Heart left ventricle (tissue), 13 donors: ENCODE results near the gene MAZ.

Source experiments
- POLR2A ChIP-seq, 2 donors: fragments of 450-650 bp; IDR thresholded peaks; one replicate each; pipeline ENCODE4 v1.6.1; 2017; ENCODE audit warnings: antibody characterized with exemption in 2 of 2, mild to moderate bottlenecking in 2 of 2, moderate library complexity in 2 of 2
- TF ChIP-seq, protein P1 (sequence below), 12 donors: fragments of 200-600 bp; sonication (generic) in 4 of 12; IDR thresholded peaks; one replicate each; pipeline versions ENCODE4 v1.5.0 to v1.8.0; 2018 to 2022; ENCODE audit warnings: antibody characterized with exemption in 12 of 12, mild to moderate bottlenecking in 5 of 12
- donor health status: ischemic (EF 13 %, LVEDD 7.1; RV severe dilation, severe dysfunction).
- donor health status: DM: no; HTN: yes; CAD: no.
- donor health status: DM: no; HTN: no; CAD: no.
- donor health status: ischemic (EF 25% LVEDD 6.9; RV normal size, moderate dysfunction).
- donor health status: ischemic (EF 25% LVEDD 5.7; RV mildly dilated, moderate dysfunction).
- donor health status: ischemic (EF 35%, LVEDD 5.7; RV mildly dilated, moderate dysfunction).
- donor health status: nonischemic (EF 11% LVEDD 7.7; RV severe dilation, severe dysfunction).
- donor health status: DM: yes; HTN: yes; CAD: no.
- donor health status: PGD.
- donor health status: ischemic (EF 29% LVEDD 5.4; RV normal size, mild dysfunction).
- donor health status: nonischemic (EF 23%, LVEDD 6.1; RV moderate dilation, normal function).

DNA sequence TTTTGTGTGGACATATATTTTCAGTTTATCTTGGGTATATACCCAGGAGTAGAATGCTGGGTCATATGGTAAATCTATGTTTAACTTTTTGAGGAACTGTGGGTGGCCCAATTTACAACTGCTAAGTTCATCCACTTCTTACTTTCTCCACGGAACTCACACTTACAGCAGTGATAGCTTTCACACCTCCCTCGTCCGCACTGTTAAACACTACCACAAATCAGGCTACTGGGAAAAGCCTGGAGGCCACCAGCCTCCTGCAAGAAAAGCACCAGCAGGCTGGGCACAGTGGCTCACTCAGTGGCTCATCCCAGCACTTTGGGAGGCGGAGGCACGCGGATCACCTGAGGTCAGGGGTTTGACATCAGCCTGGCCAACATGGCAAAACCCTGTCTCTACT is 43.0 kb upstream of the MAZ start:
- TF ChIP-seq, protein P1, sequence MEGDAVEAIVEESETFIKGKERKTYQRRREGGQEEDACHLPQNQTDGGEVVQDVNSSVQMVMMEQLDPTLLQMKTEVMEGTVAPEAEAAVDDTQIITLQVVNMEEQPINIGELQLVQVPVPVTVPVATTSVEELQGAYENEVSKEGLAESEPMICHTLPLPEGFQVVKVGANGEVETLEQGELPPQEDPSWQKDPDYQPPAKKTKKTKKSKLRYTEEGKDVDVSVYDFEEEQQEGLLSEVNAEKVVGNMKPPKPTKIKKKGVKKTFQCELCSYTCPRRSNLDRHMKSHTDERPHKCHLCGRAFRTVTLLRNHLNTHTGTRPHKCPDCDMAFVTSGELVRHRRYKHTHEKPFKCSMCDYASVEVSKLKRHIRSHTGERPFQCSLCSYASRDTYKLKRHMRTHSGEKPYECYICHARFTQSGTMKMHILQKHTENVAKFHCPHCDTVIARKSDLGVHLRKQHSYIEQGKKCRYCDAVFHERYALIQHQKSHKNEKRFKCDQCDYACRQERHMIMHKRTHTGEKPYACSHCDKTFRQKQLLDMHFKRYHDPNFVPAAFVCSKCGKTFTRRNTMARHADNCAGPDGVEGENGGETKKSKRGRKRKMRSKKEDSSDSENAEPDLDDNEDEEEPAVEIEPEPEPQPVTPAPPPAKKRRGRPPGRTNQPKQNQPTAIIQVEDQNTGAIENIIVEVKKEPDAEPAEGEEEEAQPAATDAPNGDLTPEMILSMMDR (IDR thresholded peaks at IDR 0.05), result no peak
- no peak for TF ChIP-seq POLR2A (IDR thresholded peaks at IDR 0.05)
